Measurements from ENCODE around the gene CYS1.
"Not testable (repeated sequence)": the region's sequence is repeated elsewhere in the genome, so short reads cannot be mapped to it uniquely, and the experiment has no call there.

CYS1 gene

GRCh38 chr2:10035053-10035422 is 45.2 kb downstream of the CYS1 start:
- TF ChIP-seq SPI1 (IDR thresholded peaks at IDR 0.05; ENCODE audit: low read depth, low read length) (no peak), POU2F2 (IDR thresholded peaks at IDR 0.05; ENCODE audit: low read depth, low read length) (no peak), POLR2AphosphoS5 (IDR thresholded peaks at IDR 0.05; ENCODE audit: low read depth, low read length) (no peak), POLR2A (IDR thresholded peaks at IDR 0.05; ENCODE audit: low read depth, low read length) (no peak), TAF1 (IDR thresholded peaks at IDR 0.05; ENCODE audit: low read depth, low read length) (no peak)
- no peak for DNase-seq (ENCODE audit: insufficient read length, low spot score)
- FAIRE-seq = no peak

GRCh38 chr2:10034333-10035052 is 45.7 kb downstream of the CYS1 start:
- no peak for DNase-seq (ENCODE audit: insufficient read length, low spot score)
- FAIRE-seq = no peak
- no peak for TF ChIP-seq POU2F2 (IDR thresholded peaks at IDR 0.05; ENCODE audit: low read depth, low read length)
- TF ChIP-seq POLR2A (IDR thresholded peaks at IDR 0.05; ENCODE audit: low read depth, low read length) = no peak
- no peak for TF ChIP-seq TAF1 (IDR thresholded peaks at IDR 0.05; ENCODE audit: low read depth, low read length)
- TF ChIP-seq POLR2AphosphoS5 (IDR thresholded peaks at IDR 0.05; ENCODE audit: low read depth, low read length) = no peak
- TF ChIP-seq SPI1 (IDR thresholded peaks at IDR 0.05; ENCODE audit: low read depth, low read length) = no peak
- no peak for TF ChIP-seq PAX5 (IDR thresholded peaks at IDR 0.05; ENCODE audit: insufficient read depth, low read length, severe bottlenecking)

- FAIRE-seq = no peak
- DNase-seq (ENCODE audit: insufficient read length, low spot score) = no peak
- TF ChIP-seq POLR2AphosphoS5 (IDR thresholded peaks at IDR 0.05; ENCODE audit: low read depth, low read length) (no peak), POU2F2 (IDR thresholded peaks at IDR 0.05; ENCODE audit: low read depth, low read length) (no peak), PAX5 (IDR thresholded peaks at IDR 0.05; ENCODE audit: insufficient read depth, low read length, severe bottlenecking) (no peak), TAF1 (IDR thresholded peaks at IDR 0.05; ENCODE audit: low read depth, low read length) (no peak), SPI1 (IDR thresholded peaks at IDR 0.05; ENCODE audit: low read depth, low read length) (no peak), POLR2A (IDR thresholded peaks at IDR 0.05; ENCODE audit: low read depth, low read length) (no peak)
Observed at GRCh38 chr2:10033251-10034006, 46.8 kb downstream of the CYS1 start.

- DNase-seq (ENCODE audit: insufficient read length, low spot score) (no peak), FAIRE-seq (no peak)
- TF ChIP-seq POLR2AphosphoS5 (IDR thresholded peaks at IDR 0.05; ENCODE audit: low read depth, low read length) (no peak), SPI1 (IDR thresholded peaks at IDR 0.05; ENCODE audit: low read depth, low read length) (no peak), POLR2A (IDR thresholded peaks at IDR 0.05; ENCODE audit: low read depth, low read length) (no peak), TAF1 (IDR thresholded peaks at IDR 0.05; ENCODE audit: low read depth, low read length) (no peak), POU2F2 (IDR thresholded peaks at IDR 0.05; ENCODE audit: low read depth, low read length) (no peak), PAX5 (IDR thresholded peaks at IDR 0.05; ENCODE audit: insufficient read depth, low read length, severe bottlenecking) (no peak)
Observed at GRCh38 chr2:10032746-10033105, 47.5 kb downstream of the CYS1 start.

- TF ChIP-seq POLR2AphosphoS5 (IDR thresholded peaks at IDR 0.05; ENCODE audit: low read depth, low read length) = no peak
- no peak for TF ChIP-seq POU2F2 (IDR thresholded peaks at IDR 0.05; ENCODE audit: low read depth, low read length)
- no peak for TF ChIP-seq TAF1 (IDR thresholded peaks at IDR 0.05; ENCODE audit: low read depth, low read length)
- TF ChIP-seq PAX5 (IDR thresholded peaks at IDR 0.05; ENCODE audit: insufficient read depth, low read length, severe bottlenecking) = no peak
- TF ChIP-seq SPI1 (IDR thresholded peaks at IDR 0.05; ENCODE audit: low read depth, low read length) = no peak
- TF ChIP-seq POLR2A (IDR thresholded peaks at IDR 0.05; ENCODE audit: low read depth, low read length) = no peak
- no peak for FAIRE-seq
- no peak for DNase-seq (ENCODE audit: insufficient read length, low spot score)
Observed at GRCh38 chr2:10031886-10032745, 48.1 kb downstream of the CYS1 start.

GRCh38 chr2:10030798-10031197 is 49.4 kb downstream of the CYS1 start:
- not testable (repeated sequence) for DNase-seq (ENCODE audit: insufficient read length, low spot score); FAIRE-seq

GRCh38 chr2:10030311-10030736 is 49.9 kb downstream of the CYS1 start:
- DNase-seq (ENCODE audit: insufficient read length, low spot score) (no peak), FAIRE-seq (no peak)
- TF ChIP-seq PAX5 (IDR thresholded peaks at IDR 0.05; ENCODE audit: insufficient read depth, low read length, severe bottlenecking) = no peak
- TF ChIP-seq SPI1 (IDR thresholded peaks at IDR 0.05; ENCODE audit: low read depth, low read length) = no peak
- no peak for TF ChIP-seq POLR2AphosphoS5 (IDR thresholded peaks at IDR 0.05; ENCODE audit: low read depth, low read length)
- no peak for TF ChIP-seq POU2F2 (IDR thresholded peaks at IDR 0.05; ENCODE audit: low read depth, low read length)
- no peak for TF ChIP-seq POLR2A (IDR thresholded peaks at IDR 0.05; ENCODE audit: low read depth, low read length)
- no peak for TF ChIP-seq TAF1 (IDR thresholded peaks at IDR 0.05; ENCODE audit: low read depth, low read length)

GRCh38 chr2:10029875-10030223 is 50.4 kb downstream of the CYS1 start:
- FAIRE-seq (no peak), DNase-seq (ENCODE audit: insufficient read length, low spot score) (no peak)
- TF ChIP-seq SPI1 (IDR thresholded peaks at IDR 0.05; ENCODE audit: low read depth, low read length) (no peak), POLR2AphosphoS5 (IDR thresholded peaks at IDR 0.05; ENCODE audit: low read depth, low read length) (no peak), PAX5 (IDR thresholded peaks at IDR 0.05; ENCODE audit: insufficient read depth, low read length, severe bottlenecking) (no peak), POLR2A (IDR thresholded peaks at IDR 0.05; ENCODE audit: low read depth, low read length) (no peak), TAF1 (IDR thresholded peaks at IDR 0.05; ENCODE audit: low read depth, low read length) (no peak), POU2F2 (IDR thresholded peaks at IDR 0.05; ENCODE audit: low read depth, low read length) (no peak)

Measured in GM12891 (cell line).